Activated CD8-positive, alpha-beta memory T cell treated with anti-CD3 and anti-CD28 coated beads for 1 hour (primary cell): ENCODE results near the gene SDR9C7.
"Not testable (repeated sequence)": the region's sequence is repeated elsewhere in the genome, so short reads cannot be mapped to it uniquely, and the experiment has no call there.

Source experiments
- DNase-seq, 2 donors: peaks; one replicate each; pipeline ENCODE4 v3.0.0-alpha.2; 2020; ENCODE audit warnings: low read depth in 1 of 2; ENCODE audit errors: extremely low read depth in 1 of 2

Gene SDR9C7

DNA sequence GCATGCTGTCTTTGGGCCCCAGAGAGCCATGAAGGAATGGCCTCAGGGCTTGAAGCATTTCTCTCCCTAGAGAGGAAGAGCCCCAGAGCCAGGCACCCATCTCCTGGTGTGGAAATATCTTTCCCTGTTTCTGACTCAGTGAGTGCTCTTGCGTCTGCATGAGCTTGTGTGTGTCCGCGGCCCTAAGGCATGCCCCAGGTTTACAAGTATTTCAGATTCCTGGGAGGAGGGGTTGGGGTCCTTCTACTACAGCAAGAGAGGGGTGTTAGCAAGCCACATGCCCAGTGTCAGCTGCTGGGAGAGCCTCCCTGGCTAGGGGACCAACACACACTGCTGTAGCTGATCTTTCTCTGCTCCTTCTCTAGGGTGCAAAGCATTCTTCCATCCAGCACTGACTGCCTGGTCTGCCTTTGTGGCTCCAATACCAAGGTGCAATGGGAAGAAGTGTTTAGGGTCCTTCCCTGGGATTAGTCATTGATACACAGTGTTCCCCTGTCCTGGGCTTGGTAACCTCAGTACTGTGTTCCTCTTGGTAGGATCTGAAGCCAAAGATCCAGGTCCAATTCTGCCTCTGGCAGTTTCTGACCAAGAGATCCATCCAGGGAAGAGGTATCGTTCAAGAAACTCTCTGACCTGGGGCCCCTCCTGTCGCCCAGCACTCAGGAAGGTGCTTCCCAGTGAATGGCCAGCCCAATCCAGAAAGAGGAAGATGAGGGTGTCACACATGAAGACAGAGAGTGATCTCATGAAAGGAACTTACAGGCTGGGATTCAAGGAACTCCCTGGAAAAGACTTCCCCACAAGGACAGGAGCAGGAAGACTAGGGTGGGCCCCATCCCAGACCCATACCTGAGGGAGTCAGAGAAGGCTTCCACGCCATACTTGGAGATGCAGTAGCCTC is 20.1 kb upstream of the SDR9C7 start:
- no peak for DNase-seq

GRCh38 chr12:56953314-56953713 is 19.1 kb upstream of the SDR9C7 start:
- no peak for DNase-seq

GRCh38 chr12:56951582-56952339 is 17.6 kb upstream of the SDR9C7 start:
- no peak for DNase-seq

GRCh38 chr12:56948881-56949280 is 14.7 kb upstream of the SDR9C7 start:
- DNase-seq, result no peak

GRCh38 chr12:56948457-56948777 is 14.2 kb upstream of the SDR9C7 start:
- DNase-seq, result no peak

GRCh38 chr12:56947633-56948456 is 13.6 kb upstream of the SDR9C7 start:
- no peak for DNase-seq

DNA sequence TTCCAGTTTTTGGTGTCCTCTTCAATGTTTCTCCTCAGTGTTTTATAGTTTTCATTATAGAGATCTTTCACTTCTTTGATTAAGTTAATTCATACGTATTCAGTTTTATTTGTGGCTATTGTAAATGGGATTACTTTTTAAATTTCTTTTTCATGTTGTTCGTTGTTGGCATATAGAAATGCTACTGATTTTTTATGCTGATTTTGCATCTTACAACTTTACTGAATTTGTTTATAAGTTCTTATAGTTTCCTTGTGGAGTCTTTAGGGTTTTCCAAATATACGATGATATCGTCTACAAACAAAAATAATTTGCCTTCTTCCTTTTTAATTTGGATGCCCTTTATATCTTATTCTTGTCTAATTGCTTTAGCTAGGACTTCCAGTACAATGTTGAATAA is 9.7 kb upstream of the SDR9C7 start:
- no peak for DNase-seq

DNA sequence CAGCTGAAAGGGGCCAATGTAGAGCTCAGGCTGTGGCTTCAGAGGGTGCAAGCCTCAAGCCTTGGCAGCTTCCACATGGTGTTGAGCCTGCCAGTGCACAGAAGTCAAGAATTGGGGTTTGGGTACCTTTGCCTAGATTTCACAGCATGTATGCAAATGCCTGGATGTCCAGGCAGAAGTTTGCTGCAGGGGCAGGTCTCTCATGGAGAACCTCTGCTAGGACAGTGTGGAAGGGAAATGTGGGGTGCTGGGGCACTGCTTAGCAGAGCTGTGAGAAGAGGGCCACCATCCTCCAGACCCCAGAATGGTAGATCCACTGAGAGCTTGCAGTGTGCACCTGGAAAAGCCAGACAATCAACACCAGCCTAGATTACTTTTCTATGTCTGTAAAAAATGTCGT is 9.2 kb upstream of the SDR9C7 start:
- not testable (repeated sequence) for DNase-seq

DNA sequence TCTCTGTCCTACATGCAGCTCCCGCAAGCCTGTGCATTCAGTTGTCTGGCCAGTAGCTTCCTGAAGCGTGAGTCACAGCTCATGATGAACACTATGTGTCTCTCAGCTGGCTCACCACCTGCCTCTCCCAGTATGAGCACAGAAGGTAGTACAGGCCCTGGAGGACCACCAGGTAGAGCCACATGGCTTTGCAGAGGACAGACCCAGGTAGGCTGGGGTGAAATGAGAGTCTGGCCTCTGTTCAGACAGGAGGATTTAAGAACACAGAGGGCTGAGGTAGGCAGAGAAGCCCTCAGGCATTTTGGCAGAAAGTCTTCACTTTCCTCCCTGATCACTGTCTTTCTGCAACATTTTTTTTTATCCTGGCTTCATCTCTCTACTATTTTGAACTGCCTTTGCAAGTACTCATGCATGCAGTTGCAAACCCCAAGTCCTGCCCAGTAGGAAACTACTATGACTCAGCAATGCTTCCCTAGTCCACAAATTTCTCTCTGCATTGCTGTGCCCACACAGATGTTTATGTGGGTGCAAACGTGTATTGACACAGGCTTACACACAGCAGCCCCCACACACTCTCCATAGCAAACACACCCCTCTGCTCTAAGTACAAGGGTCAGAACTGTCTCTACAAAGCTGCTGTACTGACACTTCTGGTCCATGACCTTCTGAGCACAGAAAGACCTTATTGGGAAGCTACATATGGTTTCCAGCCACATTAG is 7.2 kb upstream of the SDR9C7 start:
- no peak for DNase-seq

GRCh38 chr12:56940942-56941298 is 6.7 kb upstream of the SDR9C7 start:
- not testable (repeated sequence) for DNase-seq

- no peak for DNase-seq
These were observed 1.5 kb upstream of the SDR9C7 start for GRCh38 chr12:56935752-56936151.

- DNase-seq, result no peak
These were observed 949 bp upstream of the SDR9C7 start for GRCh38 chr12:56935157-56935556.

DNA sequence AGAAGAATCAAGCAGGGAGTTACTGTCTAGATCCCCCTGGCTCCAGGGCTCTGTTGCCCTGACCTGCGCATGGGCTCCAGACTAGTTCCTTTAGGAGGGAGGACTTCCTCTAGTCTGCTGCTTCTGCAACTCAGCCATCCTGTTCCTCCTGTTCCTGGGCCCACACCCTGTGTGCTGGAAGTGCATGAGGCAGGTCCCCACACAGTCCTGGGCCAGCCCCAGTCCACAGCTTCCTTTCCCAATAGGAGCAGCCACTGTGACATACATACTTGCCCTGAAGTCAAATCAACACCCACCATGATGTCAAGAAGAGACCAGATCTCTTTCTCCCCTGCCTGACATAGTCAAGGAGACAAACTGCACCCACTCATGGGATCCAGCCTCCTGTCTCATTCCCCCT is 1.3 kb downstream of the SDR9C7 start:
- no peak for DNase-seq

- no peak for DNase-seq
These were observed 2.1 kb downstream of the SDR9C7 start for GRCh38 chr12:56932146-56932545.

GRCh38 chr12:56931474-56931978 is 2.7 kb downstream of the SDR9C7 start:
- DNase-seq, result no peak

DNA sequence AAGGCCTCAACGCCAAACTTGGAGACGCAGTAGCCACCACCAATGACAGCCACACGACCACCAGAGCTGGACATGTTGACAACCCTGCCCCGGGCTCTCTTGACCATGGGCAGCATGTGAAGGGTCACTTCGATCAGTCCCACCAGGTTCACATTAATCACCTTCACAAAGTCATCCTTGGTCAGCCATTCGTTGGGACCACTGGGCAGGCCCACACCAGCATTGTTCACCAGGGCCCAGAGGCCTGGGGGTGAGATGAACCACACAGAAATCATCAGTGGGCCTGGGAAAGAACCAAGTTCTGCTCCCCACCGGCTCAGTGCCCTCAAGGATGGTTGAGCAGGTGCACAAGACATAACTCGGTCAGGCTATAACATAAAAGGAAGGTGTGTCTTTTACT is 4.0 kb downstream of the SDR9C7 start:
- DNase-seq, result no peak

- no peak for DNase-seq
These were observed 4.4 kb downstream of the SDR9C7 start for GRCh38 chr12:56929780-56930179.

- DNase-seq, result no peak
These were observed 5.9 kb downstream of the SDR9C7 start for GRCh38 chr12:56928262-56928661.

- no peak for DNase-seq
These were observed 6.9 kb downstream of the SDR9C7 start for GRCh38 chr12:56927281-56927680.

DNA sequence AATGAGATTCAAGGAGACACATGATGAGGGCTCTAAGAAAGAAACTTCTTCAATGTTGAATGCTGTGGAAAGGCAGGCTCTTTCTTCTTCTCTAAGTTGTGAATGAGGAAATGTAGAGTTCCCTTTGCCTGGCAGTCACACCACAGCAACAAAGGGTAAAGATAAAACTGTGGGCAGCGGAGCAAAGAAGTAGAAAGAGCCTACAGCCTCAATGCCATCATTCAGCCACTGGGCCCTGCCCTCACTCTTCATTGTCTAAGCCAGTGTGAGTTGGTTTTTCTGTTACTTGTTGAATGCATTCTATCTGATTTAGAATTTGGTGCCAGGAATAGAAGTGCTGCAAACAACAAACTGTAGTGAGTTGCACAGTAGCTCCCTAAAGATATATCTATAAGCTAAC is 12.2 kb downstream of the SDR9C7 start:
- DNase-seq, result no peak

DNA sequence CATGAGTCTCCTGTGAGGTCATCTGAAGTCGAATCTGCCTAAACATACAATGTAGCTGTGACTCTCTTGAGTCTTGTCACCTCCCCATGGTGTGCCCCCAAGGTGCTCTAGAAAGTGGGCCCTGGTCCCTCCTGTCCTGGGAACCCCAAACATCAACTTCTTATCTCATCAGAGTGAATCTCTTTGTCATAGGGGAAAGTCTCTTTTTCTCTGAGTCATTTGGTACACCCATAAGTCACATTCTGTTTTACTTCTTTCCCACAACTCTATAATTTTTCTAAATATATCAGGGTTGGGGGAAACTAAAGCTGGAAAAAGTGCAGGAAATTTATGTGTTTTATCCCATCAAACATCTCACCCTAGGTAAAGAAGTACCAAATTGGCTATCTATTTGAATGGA is 12.9 kb downstream of the SDR9C7 start:
- no peak for DNase-seq
